KMS-11 (cell line): ENCODE data around the gene HMHB1.

ENCODE experiments used
- H2AFZ ChIP-seq: fragments of 200-600 bp; sonication (generic); 2 replicates; pipeline ENCODE4 v1.6.1; 2016; ENCODE audit warnings: antibody characterized with exemption, mixed run types, low read depth
- H3K27ac ChIP-seq: fragments of 200-600 bp; sonication (generic); 2 replicates; pipeline ENCODE4 v1.6.1; 2016; ENCODE audit warnings: mild to moderate bottlenecking, mixed run types
- H3K27me3 ChIP-seq: fragments of 200-600 bp; sonication (generic); 2 replicates; pipeline ENCODE4 v1.6.1; 2017; ENCODE audit warnings: mild to moderate bottlenecking, low read depth, mixed run types, moderate library complexity; ENCODE audit not compliant: insufficient read depth
- H3K36me3 ChIP-seq: fragments of 200-600 bp; sonication (generic); 2 replicates; pipeline ENCODE4 v1.6.1; 2017; ENCODE audit warnings: mild to moderate bottlenecking, mixed run types; ENCODE audit not compliant: insufficient read depth
- H3K4me1 ChIP-seq: fragments of 200-600 bp; sonication (generic); 2 replicates; pipeline ENCODE4 v1.6.1; 2016; ENCODE audit warnings: mild to moderate bottlenecking, low read depth, mixed run types; ENCODE audit not compliant: poor library complexity, severe bottlenecking
- H3K4me2 ChIP-seq: fragments of 200-600 bp; sonication (generic); 2 replicates; pipeline ENCODE4 v1.7.0; 2016; ENCODE audit warnings: mild to moderate bottlenecking, mixed run types
- H3K4me3 ChIP-seq: fragments of 200-600 bp; sonication (generic); IDR thresholded peaks from 2 replicates; pipeline ENCODE4 v1.6.1; 2017; ENCODE audit warnings: low read depth, low read length, mixed read lengths; ENCODE audit not compliant: insufficient read depth
- H3K79me2 ChIP-seq: fragments of 200-600 bp; sonication (generic); 2 replicates; pipeline ENCODE4 v1.6.1; 2016; ENCODE audit warnings: low read depth, mixed run types; ENCODE audit not compliant: insufficient read depth
- H3K9ac ChIP-seq: fragments of 200-600 bp; sonication (generic); 2 replicates; pipeline ENCODE4 v1.6.1; 2016; ENCODE audit warnings: mild to moderate bottlenecking, mixed run types
- H4K20me1 ChIP-seq: fragments of 200-600 bp; sonication (generic); 2 replicates; pipeline ENCODE4 v1.6.1; 2016; ENCODE audit warnings: mild to moderate bottlenecking, mixed run types; ENCODE audit not compliant: insufficient read depth
- TF ChIP-seq, protein P1 (sequence below): fragments of 200-600 bp; sonication (generic); conservative IDR thresholded peaks from 2 replicates; pipeline ENCODE4 v1.6.1; 2017; ENCODE audit warnings: low read depth, mild to moderate bottlenecking, antibody characterized with exemption, low read length, moderate library complexity, mixed read lengths

The HMHB1 gene

DNA sequence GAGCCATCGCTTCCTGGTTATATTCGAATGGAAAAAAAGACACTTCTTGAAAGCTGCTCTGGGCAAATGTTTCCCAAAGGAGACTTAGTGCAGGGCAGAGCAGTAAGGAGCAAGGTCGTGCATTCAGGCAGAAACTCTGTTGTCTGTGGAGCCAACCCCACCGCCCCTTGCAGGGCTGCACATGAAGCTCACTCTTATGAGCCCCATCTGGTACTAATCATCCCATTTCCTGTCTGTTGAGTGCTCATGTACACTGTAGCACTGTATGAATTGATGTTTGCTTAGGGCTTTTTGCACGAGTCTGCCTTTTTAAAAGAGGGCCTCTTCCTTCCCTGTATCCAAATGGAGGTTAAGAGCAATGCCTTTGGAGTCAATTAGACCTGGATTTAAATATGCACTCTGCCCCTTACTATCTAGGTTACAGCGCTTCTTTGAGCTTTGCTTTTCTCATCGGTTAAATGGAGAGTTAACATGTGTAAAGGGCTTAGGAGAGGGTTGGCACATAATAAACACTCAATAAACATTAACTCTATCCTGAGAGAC, 25.4 kb downstream of the HMHB1 start:
- Histone ChIP-seq H3K4me2 (no peak overlapping the region), H3K27me3 (no peaks in the 10 kb centered on the region), H4K20me1 (no peaks in the 10 kb centered on the region), H3K36me3 (no peaks in the 10 kb centered on the region), H3K9ac (no peak overlapping the region), H3K4me3 (no peak overlapping the region), H3K4me1 (no peaks in the 10 kb centered on the region), H3K79me2 (no peaks in the 10 kb centered on the region), H3K27ac (no peak overlapping the region), H2AFZ (no peak overlapping the region)
- TF ChIP-seq, protein P1, sequence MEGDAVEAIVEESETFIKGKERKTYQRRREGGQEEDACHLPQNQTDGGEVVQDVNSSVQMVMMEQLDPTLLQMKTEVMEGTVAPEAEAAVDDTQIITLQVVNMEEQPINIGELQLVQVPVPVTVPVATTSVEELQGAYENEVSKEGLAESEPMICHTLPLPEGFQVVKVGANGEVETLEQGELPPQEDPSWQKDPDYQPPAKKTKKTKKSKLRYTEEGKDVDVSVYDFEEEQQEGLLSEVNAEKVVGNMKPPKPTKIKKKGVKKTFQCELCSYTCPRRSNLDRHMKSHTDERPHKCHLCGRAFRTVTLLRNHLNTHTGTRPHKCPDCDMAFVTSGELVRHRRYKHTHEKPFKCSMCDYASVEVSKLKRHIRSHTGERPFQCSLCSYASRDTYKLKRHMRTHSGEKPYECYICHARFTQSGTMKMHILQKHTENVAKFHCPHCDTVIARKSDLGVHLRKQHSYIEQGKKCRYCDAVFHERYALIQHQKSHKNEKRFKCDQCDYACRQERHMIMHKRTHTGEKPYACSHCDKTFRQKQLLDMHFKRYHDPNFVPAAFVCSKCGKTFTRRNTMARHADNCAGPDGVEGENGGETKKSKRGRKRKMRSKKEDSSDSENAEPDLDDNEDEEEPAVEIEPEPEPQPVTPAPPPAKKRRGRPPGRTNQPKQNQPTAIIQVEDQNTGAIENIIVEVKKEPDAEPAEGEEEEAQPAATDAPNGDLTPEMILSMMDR, result no peak

DNA sequence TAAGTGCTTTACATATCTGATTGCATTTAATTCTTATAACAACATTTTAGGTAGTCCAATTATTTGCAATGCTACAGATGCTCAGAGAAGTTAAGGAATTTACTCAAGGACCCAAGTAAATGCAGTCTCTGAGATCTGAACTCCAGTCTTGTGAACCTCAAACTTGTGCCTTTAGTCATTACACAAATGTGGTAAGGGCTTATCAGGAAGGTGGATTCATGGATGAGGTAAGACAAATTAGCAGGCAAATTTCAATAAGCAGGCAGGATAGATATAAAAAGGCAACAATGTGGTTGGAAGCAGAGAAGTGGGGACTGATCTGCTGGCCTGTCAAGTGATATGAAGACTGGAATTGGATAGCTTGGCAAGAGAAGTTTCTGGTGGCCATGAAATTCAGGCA, 29.5 kb downstream of the HMHB1 start:
- Histone ChIP-seq H3K4me3 (no peak overlapping the region), H3K27ac (no peak overlapping the region), H2AFZ (no peak overlapping the region), H3K79me2 (no peaks in the 10 kb centered on the region), H3K27me3 (no peaks in the 10 kb centered on the region), H3K4me1 (no peaks in the 10 kb centered on the region), H3K9ac (no peak overlapping the region), H3K36me3 (no peaks in the 10 kb centered on the region), H4K20me1 (no peaks in the 10 kb centered on the region), H3K4me2 (no peak overlapping the region)
- TF ChIP-seq, protein P1, result no peak

DNA sequence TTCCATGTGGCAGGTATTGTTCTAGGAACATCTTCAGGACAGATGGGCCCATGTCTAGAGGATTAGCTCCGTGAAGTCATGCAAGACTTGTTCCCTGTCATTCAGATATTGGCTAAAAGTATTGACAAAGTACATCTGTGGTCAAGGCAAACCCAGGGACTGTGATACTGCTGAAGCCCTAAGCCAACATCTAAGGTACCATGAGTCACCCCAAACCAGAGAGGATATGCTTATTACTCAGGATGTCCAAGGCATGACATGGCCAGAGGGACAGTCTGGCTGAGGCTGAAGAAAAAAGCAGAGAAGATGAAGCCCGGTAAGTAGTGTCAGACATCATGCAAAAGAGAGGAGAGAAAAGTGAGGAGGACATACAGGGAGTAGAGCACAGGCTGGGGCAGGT, 31.0 kb downstream of the HMHB1 start:
- Histone ChIP-seq H3K27ac (no peak overlapping the region), H4K20me1 (no peaks in the 10 kb centered on the region), H2AFZ (no peak overlapping the region), H3K4me3 (no peak overlapping the region), H3K4me2 (no peak overlapping the region), H3K36me3 (no peaks in the 10 kb centered on the region), H3K79me2 (no peaks in the 10 kb centered on the region), H3K27me3 (no peaks in the 10 kb centered on the region), H3K4me1 (no peaks in the 10 kb centered on the region), H3K9ac (no peak overlapping the region)
- TF ChIP-seq, protein P1, result no peak

DNA sequence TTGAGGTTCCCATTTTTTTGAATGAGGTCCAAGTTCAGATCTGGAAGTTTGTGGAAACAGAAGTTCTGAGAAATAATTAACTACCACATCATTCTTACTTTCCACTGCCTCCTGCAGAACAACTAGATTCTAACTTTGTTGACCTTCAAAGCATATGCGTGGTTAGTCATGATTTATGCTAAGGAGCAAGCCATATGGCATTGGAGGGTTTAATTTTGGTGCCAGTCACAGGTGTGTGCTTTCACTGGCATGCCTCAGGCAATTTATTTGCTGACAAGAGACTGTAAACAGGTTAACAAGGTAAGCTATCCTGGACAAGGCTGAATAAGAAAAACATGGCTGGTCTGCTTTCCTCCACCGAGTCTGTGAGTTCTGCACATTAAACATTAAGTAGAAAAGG, 31.5 kb downstream of the HMHB1 start:
- Histone ChIP-seq H2AFZ (no peak overlapping the region), H3K4me1 (no peaks in the 10 kb centered on the region), H3K9ac (no peak overlapping the region), H3K36me3 (no peaks in the 10 kb centered on the region), H3K79me2 (no peaks in the 10 kb centered on the region), H3K27me3 (no peaks in the 10 kb centered on the region), H3K4me2 (no peak overlapping the region), H4K20me1 (no peaks in the 10 kb centered on the region), H3K4me3 (no peak overlapping the region), H3K27ac (no peak overlapping the region)
- TF ChIP-seq, protein P1, result no peak
